H1 (cell line): ENCODE measurements around the gene USP12. TPM values are rescaled to one million over a fixed set of nuclear protein-coding genes. Genes with fewer than 3 reads are reported as not detected.

Source experiments
- CTCF ChIA-PET: fragments of 300-600 bp; sonication (Branson Sonifier 250); formaldehyde crosslinking; loops from one replicate; lab custom pipeline; 2021; ENCODE audit not compliant: partially characterized antibody; lab: Charles Lee
- POLR2A ChIA-PET: fragments of 300-600 bp; sonication (Branson Sonifier 250); formaldehyde crosslinking; loops from one replicate; lab custom pipeline; 2021; ENCODE audit warnings: inconsistent platforms; ENCODE audit not compliant: partially characterized antibody; lab: Charles Lee
- DNase-seq, 2 experiments: peaks; one replicate each; pipeline versions ENCODE4 v3.0.0 to v3.0.0-alpha.2; 2010 to 2022; ENCODE audit warnings: low spot score in 2 of 2, low read depth in 1 of 2, mixed read lengths in 1 of 2
- FAIRE-seq: peaks from 2 replicates; lab custom pipeline; 2011; peaks lifted over from hg19 to GRCh38; lab: Jason Lieb, UNC
- H2AFZ ChIP-seq: 2 replicates; pipeline ENCODE4 v1.8.1; 2012; ENCODE audit warnings: low read length, inconsistent platforms
- H2AK5ac ChIP-seq: 2 replicates; pipeline ENCODE4 v1.6.1; 2013; ENCODE audit warnings: low read depth, low read length
- H2BK120ac ChIP-seq: replicated peaks from 2 replicates; pipeline ENCODE3; 2013; ENCODE audit warnings: low read depth, low read length, inconsistent platforms
- H2BK12ac ChIP-seq: 2 replicates; pipeline ENCODE4 v1.6.1; 2013; ENCODE audit warnings: low read depth, low read length
- H2BK15ac ChIP-seq: 2 replicates; pipeline ENCODE4 v1.6.1; 2013; ENCODE audit warnings: low read length
- H2BK20ac ChIP-seq: 2 replicates; pipeline ENCODE4 v1.6.1; 2013; ENCODE audit warnings: low read length
- H2BK5ac ChIP-seq: 2 replicates; pipeline ENCODE4 v1.6.1; 2013; ENCODE audit warnings: low read depth, low read length
- H3K14ac ChIP-seq: 2 replicates; pipeline ENCODE4 v1.6.1; 2013; ENCODE audit warnings: inconsistent platforms; ENCODE audit not compliant: insufficient read length
- H3K18ac ChIP-seq: 2 replicates; pipeline ENCODE4 v1.6.1; 2013; ENCODE audit warnings: low read length; ENCODE audit errors: extremely low read depth
- H3K23ac ChIP-seq: 2 replicates; pipeline ENCODE4 v1.6.1; 2013; ENCODE audit warnings: inconsistent platforms; ENCODE audit not compliant: insufficient read length
- H3K23me2 ChIP-seq: 2 replicates; pipeline ENCODE4 v1.6.1; 2013; ENCODE audit warnings: low read depth, low read length
- H3K27ac ChIP-seq: 2 replicates; pipeline ENCODE4 v1.6.1; 2011; ENCODE audit warnings: low read depth, low read length, inconsistent platforms
- H3K27me3 ChIP-seq, 4 experiments: replicated peaks in 1 of 4; 1 replicate in 1 of 4; 2 replicates in 3 of 4; pipeline versions ENCODE4 v1.6.1 to v1.8.1; 2011 to 2013; ENCODE audit warnings: low read length in 3 of 4, mild to moderate bottlenecking in 3 of 4, inconsistent platforms in 2 of 4, mixed read lengths in 2 of 4, moderate library complexity in 1 of 4; ENCODE audit not compliant: control insufficient read depth in 3 of 4, insufficient read depth in 3 of 4; ENCODE audit errors: extremely low read depth in 1 of 4
- H3K36me3 ChIP-seq, 4 experiments: 2 replicates each; pipeline versions ENCODE4 v1.6.1 to v1.8.1; 2011 to 2013; ENCODE audit warnings: mild to moderate bottlenecking in 4 of 4, low read length in 3 of 4, moderate library complexity in 2 of 4, control low read depth in 1 of 4, inconsistent platforms in 1 of 4; ENCODE audit not compliant: insufficient read depth in 4 of 4, control insufficient read depth in 2 of 4
- H3K4ac ChIP-seq: replicated peaks from 2 replicates; pipeline ENCODE3; 2013; ENCODE audit warnings: low read length, low read depth, mixed read lengths, inconsistent platforms; ENCODE audit not compliant: insufficient read length
- H3K4me1 ChIP-seq, 4 experiments: replicated peaks in 1 of 4; 1 replicate in 1 of 4; 2 replicates in 3 of 4; pipeline versions ENCODE4 v1.6.1 to v1.8.1; 2011 to 2013; ENCODE audit warnings: low read length in 3 of 4, inconsistent platforms in 2 of 4, mixed read lengths in 1 of 4; ENCODE audit not compliant: insufficient read depth in 4 of 4, control insufficient read depth in 3 of 4
- H3K4me2 ChIP-seq, 2 experiments: 2 replicates each; pipeline versions ENCODE4 v1.6.1 to v1.8.1; 2011 to 2013; ENCODE audit warnings: low read depth in 2 of 2, low read length in 2 of 2, control low read depth in 1 of 2, inconsistent platforms in 1 of 2, mild to moderate bottlenecking in 1 of 2; ENCODE audit not compliant: insufficient read depth in 1 of 2
- H3K4me3 ChIP-seq, 4 experiments: fragments of 200-600, 300-600 bp in 1 of 4; sonication (generic), shearing (Covaris generic), sonication (Bioruptor Twin) in 1 of 4; 2 replicates each; pipeline versions ENCODE4 v1.5.1 to v1.8.1; 2011 to 2016; ENCODE audit warnings: low read length in 4 of 4, low read depth in 3 of 4, control low read depth in 2 of 4, inconsistent platforms in 2 of 4, mild to moderate bottlenecking in 2 of 4, mixed read lengths in 1 of 4, moderate library complexity in 1 of 4; ENCODE audit not compliant: insufficient read depth in 2 of 4; ENCODE audit errors: extremely low read depth in 1 of 4
- H3K56ac ChIP-seq: replicated peaks from 2 replicates; pipeline ENCODE3; 2013; ENCODE audit warnings: low read depth, mild to moderate bottlenecking, mixed read lengths, low read length, inconsistent platforms; ENCODE audit not compliant: insufficient read length
- H3K79me1 ChIP-seq: 2 replicates; pipeline ENCODE4 v1.6.1; 2013; ENCODE audit warnings: low read depth, low read length, control low read depth
- H3K79me2 ChIP-seq, 2 experiments: 2 replicates each; pipeline versions ENCODE4 v1.6.1 to v1.8.1; 2012 to 2013; ENCODE audit warnings: low read length in 2 of 2, mild to moderate bottlenecking in 2 of 2, inconsistent platforms in 1 of 2; ENCODE audit not compliant: insufficient read depth in 2 of 2, control insufficient read depth in 1 of 2
- H3K9ac ChIP-seq, 4 experiments: replicated peaks in 1 of 4; 1 replicate in 1 of 4; 2 replicates in 3 of 4; pipeline versions ENCODE4 v1.6.1 to v1.8.1; 2011 to 2013; ENCODE audit warnings: low read depth in 3 of 4, low read length in 3 of 4, control low read depth in 2 of 4, mild to moderate bottlenecking in 2 of 4, moderate library complexity in 2 of 4, inconsistent platforms in 1 of 4; ENCODE audit errors: extremely low read depth in 1 of 4
- H3K9me3 ChIP-seq, 2 experiments: 2 replicates each; pipeline versions ENCODE4 v1.6.1 to v1.8.1; 2012 to 2013; ENCODE audit warnings: mild to moderate bottlenecking in 2 of 2, moderate library complexity in 2 of 2, control low read depth in 1 of 2, inconsistent platforms in 1 of 2, low read depth in 1 of 2, low read length in 1 of 2, mixed read lengths in 1 of 2; ENCODE audit not compliant: insufficient read depth in 2 of 2
- H4K20me1 ChIP-seq, 2 experiments: replicated peaks in 1 of 2; 2 replicates each; pipeline versions ENCODE3 to v1.8.1; 2011 to 2013; ENCODE audit warnings: inconsistent platforms in 2 of 2, low read length in 2 of 2, mild to moderate bottlenecking in 1 of 2; ENCODE audit not compliant: insufficient read depth in 2 of 2, control insufficient read depth in 1 of 2
- H4K5ac ChIP-seq: 2 replicates; pipeline ENCODE4 v1.6.1; 2013; ENCODE audit warnings: low read length, low read depth, mixed read lengths, inconsistent platforms; ENCODE audit not compliant: insufficient read length
- H4K8ac ChIP-seq: 2 replicates; pipeline ENCODE4 v1.8.0; 2013; ENCODE audit warnings: mild to moderate bottlenecking, moderate library complexity, low read length, inconsistent platforms; ENCODE audit not compliant: insufficient read depth; ENCODE audit errors: extremely low read depth
- H4K91ac ChIP-seq: replicated peaks from 2 replicates; pipeline ENCODE3; 2013; ENCODE audit warnings: low read length, mixed read lengths, inconsistent platforms; ENCODE audit not compliant: insufficient read length
- ASH2L ChIP-seq: fragments of 200-600, 300-600 bp; sonication (generic); IDR thresholded peaks from one replicate; pipeline ENCODE4 v1.7.1; 2017; ENCODE audit warnings: low read length
- CEBPB ChIP-seq: IDR thresholded peaks from 2 replicates; pipeline ENCODE4 v1.6.1; 2012; ENCODE audit warnings: low read depth, low read length
- E2F6 ChIP-seq: IDR thresholded peaks from 2 replicates; pipeline ENCODE4 v1.6.1; 2012; ENCODE audit warnings: inconsistent platforms
- GABPA ChIP-seq: IDR thresholded peaks from 2 replicates; pipeline ENCODE4 v1.6.1; 2011; ENCODE audit warnings: mild to moderate bottlenecking, low read length, moderate library complexity, borderline replicate concordance; ENCODE audit not compliant: insufficient read depth
- HDAC2 ChIP-seq, 2 experiments: fragments of 300-600 bp in 1 of 2; sonication (generic) in 1 of 2; IDR thresholded peaks; 2 replicates each; pipeline ENCODE4 v1.6.1; 2011 to 2012; ENCODE audit warnings: low read depth in 2 of 2, low read length in 2 of 2, mild to moderate bottlenecking in 2 of 2, moderate library complexity in 2 of 2, borderline replicate concordance in 1 of 2, inconsistent platforms in 1 of 2
- NRF1 ChIP-seq: IDR thresholded peaks from 2 replicates; pipeline ENCODE4 v1.6.1; 2011; ENCODE audit warnings: mild to moderate bottlenecking, low read depth, low read length, improper control_type of control experiment
- SIX5 ChIP-seq: IDR thresholded peaks from 2 replicates; pipeline ENCODE4 v1.6.1; 2011; ENCODE audit warnings: mild to moderate bottlenecking, low read depth, low read length
- WGBS, 2 experiments: shearing (Covaris generic) in 1 of 2; methylation state at CpG; one replicate each; pipeline versions ENCODE4 v1.1.6 to v1.1.7; 2013 to 2015; ENCODE audit warnings: low lambda C conversion rate in 2 of 2, mixed read lengths in 2 of 2, inconsistent platforms in 1 of 2, low coverage in 1 of 2, missing lambda C conversion rate in 1 of 2; ENCODE audit not compliant: insufficient replicate concordance in 2 of 2, insufficient coverage in 1 of 2, insufficient read length in 1 of 2; ENCODE audit errors: extremely low coverage in 1 of 2, missing lambda C conversion rate in 1 of 2; 5-methylcytosine and 5-hydroxymethylcytosine counted together
- polyA plus RNA-seq, 7 experiments: library from polyadenylated mRNA; depleted of rRNA in 3 of 7; stranded (reverse) in 5 of 7; unstranded in 2 of 7; fragments of >200 nt in 5 of 7; fragments of 200-250 nt in 2 of 7; gene quantifications; 1 replicate in 5 of 7; 2 replicates in 1 of 7; 4 replicates in 1 of 7; pipeline versions ENCODE4 v1.2.1 to v1.2.3, GENCODE V29; 2011 to 2013; ENCODE audit warnings: missing spikeins in 2 of 7, mixed read lengths in 2 of 7
- total RNA-seq: library from RNA; stranded (reverse); fragmentation: NEBNext Ultra II Directional; extraction: Animal tissue kit (Norgen Biotek cat#: 25700); gene quantifications from 2 replicates; pipeline ENCODE4 v1.2.1, GENCODE V29; 2021

The USP12 gene
- total and polyA plus RNA-seq, 2 of the 8 experiments (the other 6 are each of a cell fraction or from before 2014, with no cell fraction given) = 4.0 to 30.0 TPM

DNA sequence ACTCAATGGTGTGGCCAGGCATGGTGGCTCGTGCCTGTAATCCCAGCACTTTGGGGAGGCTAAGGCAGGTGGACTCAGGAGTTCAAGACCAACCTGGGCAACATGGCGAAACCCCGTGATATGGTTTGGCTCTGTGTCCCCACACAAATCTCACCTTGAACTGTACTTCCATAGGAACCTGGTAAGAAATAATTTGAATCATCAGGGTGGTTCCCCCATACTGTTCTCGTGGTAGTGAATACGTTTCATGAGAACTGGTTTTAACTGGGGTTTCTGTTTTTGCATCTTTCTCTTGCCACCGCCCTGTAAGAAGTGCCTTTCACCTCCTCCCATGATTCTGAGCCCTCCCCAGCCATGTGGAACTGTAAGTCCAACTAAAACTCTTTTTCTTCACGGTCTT lies 49.6 kb downstream of the USP12 start:
- Histone ChIP-seq H2AK5ac (no peak overlapping the region), H4K20me1 (peaks cover 5 to 6% of the 10 kb centered on the region in 2 experiments), H2BK12ac (no peak overlapping the region), H3K23ac (no peak overlapping the region), H2BK120ac (no peak overlapping the region), H3K14ac (no peak overlapping the region), H3K27ac (no peak overlapping the region), H3K36me3 (peaks cover 0 to 12% (median 6%) of the 10 kb centered on the region in 4 experiments; a peak in 3 of 8 replicates), H3K4me3 (no peak overlapping the region), H3K79me2 (peaks cover 11 to 93% of the 10 kb centered on the region in 2 experiments; a peak in 3 of 4 replicates), H3K27me3 (no peaks in the 10 kb centered on the region), H3K9ac (no peak overlapping the region), H2AFZ (no peak overlapping the region), H2BK15ac (no peak overlapping the region), H3K79me1 (no peaks in the 10 kb centered on the region; the same call in 1 of the 2 replicates), H3K18ac (no peak overlapping the region), H3K9me3 (peaks cover 18 to 24% of the 10 kb centered on the region in 2 experiments), H3K4me1 (peaks cover 0 to 13% (median 5%) of the 10 kb centered on the region in 4 experiments; a peak in 5 of 7 replicates), H3K4ac (no peak overlapping the region), H4K5ac (no peak overlapping the region), H2BK20ac (no peak overlapping the region), H2BK5ac (no peak overlapping the region), H3K56ac (no peak overlapping the region), H3K23me2 (no peaks in the 10 kb centered on the region), H4K91ac (no peak overlapping the region), H4K8ac (no peak overlapping the region), H3K4me2 (no peak overlapping the region)
- DNase-seq = no peak
- ChIA-PET POLR2A (no interaction called here), CTCF (interaction anchor here (0.7 kb wide), 1 partner anchor 49 kb away, joined by 4 read pairs; no protein-coding TSS in a partner anchor)
- FAIRE-seq = no peak
- WGBS, 2 experiments = 93% methylated on average over 7 of the region's 7 CpGs; no CpG with 5 or more reads in 1 of the 2 experiments
- TF ChIP-seq GABPA (no peak), SIX5 (no peak), HDAC2 (IDR thresholded peaks at IDR 0.05; ENCODE audit: borderline replicate concordance in 1 of 2, low read depth in 2 of 2, low read length in 2 of 2) (no peak), ASH2L (no peak), E2F6 (no peak), CEBPB (no peak), NRF1 (no peak)
